HEK293 (cell line): ENCODE results near the gene SPRR2G.
"Not testable (repeated sequence)": the region's sequence is repeated elsewhere in the genome, so short reads cannot be mapped to it uniquely, and the experiment has no call there.

Experiments
- CTCF ChIA-PET: fragments of 350-600 bp; formaldehyde crosslinking; extraction: SDS; loops from one replicate; lab custom pipeline; 2021; ENCODE audit warnings: antibody characterized with exemption; lab: Yijun Ruan, JAX
- POLR2A ChIA-PET: fragments of 300-600 bp; formaldehyde crosslinking; extraction: SDS; loops from one replicate; lab custom pipeline; 2020; ENCODE audit warnings: antibody characterized with exemption, inconsistent platforms; lab: Yijun Ruan, JAX
- H3K27ac ChIP-seq: fragments of 200-500 bp; sonication (Bioruptor generic); 2 replicates; pipeline ENCODE4 v1.5.1; 2014; ENCODE audit warnings: low read depth, low read length, control low read depth, inconsistent platforms; ENCODE audit errors: extremely low read depth
- H3K36me3 ChIP-seq, 2 experiments: fragments of 200-500 bp in 1 of 2; sonication (Bioruptor generic) in 1 of 2; 1 replicate in 1 of 2; 2 replicates in 1 of 2; pipeline ENCODE4 v1.5.1; 2014 to 2017; ENCODE audit warnings: inconsistent platforms in 2 of 2, low read length in 2 of 2; ENCODE audit not compliant: control insufficient read depth in 2 of 2, insufficient read depth in 1 of 2
- H3K4me1 ChIP-seq: fragments of 200-500 bp; sonication (Bioruptor generic); 2 replicates; pipeline ENCODE4 v1.5.1; 2014; ENCODE audit warnings: mild to moderate bottlenecking, low read length, inconsistent platforms; ENCODE audit not compliant: control insufficient read depth, insufficient read depth
- H3K4me3 ChIP-seq: 2 replicates; pipeline ENCODE4 v1.5.1; 2011; ENCODE audit warnings: low read depth, mild to moderate bottlenecking, control low read depth, low read length, moderate library complexity
- H3K9me3 ChIP-seq: fragments of 200-500 bp; sonication (Bioruptor generic); 2 replicates; pipeline ENCODE4 v1.5.1; 2014; ENCODE audit warnings: low read depth, low read length, inconsistent platforms; ENCODE audit not compliant: control insufficient read depth, insufficient read depth
- AEBP2 ChIP-seq: fragments of 450-650 bp; formaldehyde crosslinking; IDR thresholded peaks from 2 replicates; pipeline ENCODE4 v1.5.1; 2016; ENCODE audit warnings: missing biosample characterization, missing genetic modification characterization, borderline replicate concordance
- GLIS1 ChIP-seq: fragments of 450-650 bp; formaldehyde crosslinking; IDR thresholded peaks from 2 replicates; pipeline ENCODE4 v1.5.1; 2016; ENCODE audit warnings: missing biosample characterization, missing genetic modification characterization
- HOXC10 ChIP-seq: sonication (generic); formaldehyde crosslinking; IDR thresholded peaks from 2 replicates; pipeline ENCODE4 v1.8.1; 2023; ENCODE audit warnings: mild to moderate bottlenecking, missing genetic modification reagents
- PRDM6 ChIP-seq: fragments of 450-650 bp; formaldehyde crosslinking; IDR thresholded peaks from 2 replicates; pipeline ENCODE4 v1.5.1; 2017; ENCODE audit warnings: missing biosample characterization, missing genetic modification characterization
- REST ChIP-seq: fragments of 450-650 bp; formaldehyde crosslinking; IDR thresholded peaks from 2 replicates; pipeline ENCODE4 v1.5.1; 2016; ENCODE audit warnings: missing biosample characterization, missing genetic modification characterization
- SP7 ChIP-seq: fragments of 450-650 bp; formaldehyde crosslinking; IDR thresholded peaks from 2 replicates; pipeline ENCODE4 v1.5.1; 2016; ENCODE audit warnings: missing biosample characterization, missing genetic modification characterization
- ZBTB11 ChIP-seq: fragments of 450-650 bp; formaldehyde crosslinking; conservative IDR thresholded peaks from 2 replicates; pipeline ENCODE4 v1.5.1; 2016; ENCODE audit warnings: low read depth, missing biosample characterization, missing genetic modification characterization
- ZBTB7A ChIP-seq: fragments of 450-650 bp; formaldehyde crosslinking; IDR thresholded peaks from 2 replicates; pipeline ENCODE4 v1.5.1; 2016; ENCODE audit warnings: low read depth, missing biosample characterization, missing genetic modification characterization
- ZIC2 ChIP-seq: fragments of 450-650 bp; formaldehyde crosslinking; IDR thresholded peaks from 2 replicates; pipeline ENCODE4 v1.5.1; 2016; ENCODE audit warnings: missing biosample characterization, missing genetic modification characterization
- ZNF146 ChIP-seq: fragments of 450-650 bp; formaldehyde crosslinking; IDR thresholded peaks from 2 replicates; pipeline ENCODE4 v1.5.1; 2016; ENCODE audit warnings: missing biosample characterization, missing genetic modification characterization
- ZNF239 ChIP-seq: fragments of 450-650 bp; formaldehyde crosslinking; IDR thresholded peaks from 2 replicates; pipeline ENCODE4 v1.5.1; 2016; ENCODE audit warnings: missing biosample characterization, missing genetic modification characterization
- ZNF266 ChIP-seq: fragments of 450-650 bp; formaldehyde crosslinking; IDR thresholded peaks from 2 replicates; pipeline ENCODE4 v1.5.1; 2016; ENCODE audit warnings: missing biosample characterization, missing genetic modification characterization, low read depth
- ZNF521 ChIP-seq: fragments of 450-650 bp; formaldehyde crosslinking; IDR thresholded peaks from 2 replicates; pipeline ENCODE4 v1.5.1; 2017; ENCODE audit warnings: missing biosample characterization, mild to moderate bottlenecking, missing genetic modification characterization
- ZNF549 ChIP-seq: fragments of 450-650 bp; IDR thresholded peaks from 2 replicates; pipeline ENCODE4 v1.5.1; 2018; ENCODE audit warnings: missing biosample characterization, missing genetic modification characterization, mild to moderate bottlenecking, inconsistent platforms, moderate library complexity
- ZNF664 ChIP-seq: fragments of 450-650 bp; formaldehyde crosslinking; IDR thresholded peaks from 2 replicates; pipeline ENCODE4 v1.5.1; 2016; ENCODE audit warnings: missing biosample characterization, missing genetic modification characterization
- ZNF701 ChIP-seq: fragments of 450-650 bp; formaldehyde crosslinking; IDR thresholded peaks from 2 replicates; pipeline ENCODE4 v1.5.1; 2016; ENCODE audit warnings: missing biosample characterization, missing genetic modification characterization
- ZNF747 ChIP-seq: fragments of 450-650 bp; formaldehyde crosslinking; IDR thresholded peaks from 2 replicates; pipeline ENCODE4 v1.5.1; 2016; ENCODE audit warnings: missing biosample characterization, missing genetic modification characterization
- ZNF768 ChIP-seq: fragments of 450-650 bp; formaldehyde crosslinking; IDR thresholded peaks from 2 replicates; pipeline ENCODE4 v1.5.1; 2018; ENCODE audit warnings: missing biosample characterization, mild to moderate bottlenecking, missing genetic modification characterization
- ZNF843 ChIP-seq: fragments of 450-650 bp; formaldehyde crosslinking; IDR thresholded peaks from 2 replicates; pipeline ENCODE4 v1.5.1; 2016; ENCODE audit warnings: missing biosample characterization, missing genetic modification characterization
- ZSCAN5A ChIP-seq: fragments of 450-650 bp; formaldehyde crosslinking; IDR thresholded peaks from 2 replicates; pipeline ENCODE4 v1.5.1; 2016; ENCODE audit warnings: missing biosample characterization, missing genetic modification characterization

Gene SPRR2G

GRCh38 chr1:153133267-153133666 lies 17.4 kb downstream of the SPRR2G start:
- Histone ChIP-seq H3K36me3 (no peaks in the 10 kb centered on the region), H3K4me3 (no peak overlapping the region), H3K4me1 (no peaks in the 10 kb centered on the region), H3K27ac (no peak overlapping the region), H3K9me3 (no peaks in the 10 kb centered on the region)
- CTCF ChIA-PET = interaction anchor here (0.7 kb wide), 1 partner anchor 42 kb away, joined by 3 read pairs; no protein-coding TSS in a partner anchor
- TF ChIP-seq ZIC2 (tag by site-specific recombination) (no peak), SP7 (tag by site-specific recombination) (no peak)
- POLR2A ChIA-PET = no interaction called here

GRCh38 chr1:153128688-153129087 lies 22.0 kb downstream of the SPRR2G start:
- CTCF ChIA-PET = not testable (repeated sequence)
- POLR2A ChIA-PET = interaction anchor here (0.6 kb wide), 1 partner anchor 230 kb away, joined by 3 read pairs; no protein-coding TSS in a partner anchor

GRCh38 chr1:153127296-153127695 lies 23.4 kb downstream of the SPRR2G start:
- Histone ChIP-seq H3K4me3 (no peak overlapping the region), H3K9me3 (no peaks in the 10 kb centered on the region), H3K36me3 (no peaks in the 10 kb centered on the region), H3K27ac (no peak overlapping the region), H3K4me1 (peaks cover 4% of the 10 kb centered on the region; the same call in 1 of the 2 replicates)
- CTCF ChIA-PET = interaction anchor here (0.6 to 0.7 kb wide), 2 partner anchors 106 to 147 kb away, joined by 3 read pairs; no protein-coding TSS in a partner anchor
- POLR2A ChIA-PET = no interaction called here
- TF ChIP-seq ZBTB7A (tag by site-specific recombination) (no peak), ZNF768 (tag by site-specific recombination) (no peak), ZNF239 (no peak), PRDM6 (tag by site-specific recombination) (no peak), ZNF747 (no peak), ZNF843 (tag by site-specific recombination) (no peak), ZNF146 (tag by site-specific recombination) (no peak), HOXC10 (CRISPR knock-in tag) (no peak), ZSCAN5A (tag by site-specific recombination) (no peak), ZNF549 (tag by site-specific recombination) (no peak), ZNF701 (no peak), GLIS1 (tag by site-specific recombination) (no peak), ZNF266 (tag by site-specific recombination) (no peak), ZNF664 (tag by site-specific recombination) (no peak), AEBP2 (tag by site-specific recombination) (no peak), REST (no peak), ZNF521 (tag by site-specific recombination) (no peak), ZBTB11 (tag by site-specific recombination) (no peak)

More at GRCh38 chr1:153128688-153129087, 22.0 kb downstream of the SPRR2G start:
- not testable (repeated sequence) for H3K4me3 ChIP-seq, H3K27ac ChIP-seq, H3K4me1 ChIP-seq, H3K9me3 ChIP-seq, H3K36me3 ChIP-seq
